GM12878 (cell line): Measurements from ENCODE around the gene NT5C. TPM values are rescaled to one million over a fixed set of nuclear protein-coding genes. Genes with fewer than 3 reads are reported as not detected.

Experiments
- BHLHE40 ChIP-seq, 2 experiments: fragments of 450-650 bp in 1 of 2; IDR thresholded peaks; 2 replicates each; pipeline ENCODE4 v1.6.1; 2011 to 2017; ENCODE audit warnings: low read depth in 2 of 2, borderline replicate concordance in 1 of 2, improper control_type of control experiment in 1 of 2, low read length in 1 of 2, mild to moderate bottlenecking in 1 of 2
- CHD1 ChIP-seq: IDR thresholded peaks from 2 replicates; pipeline ENCODE4 v1.6.1; 2012; ENCODE audit warnings: low read depth, low read length, improper control_type of control experiment
- CHD2 ChIP-seq: IDR thresholded peaks from 2 replicates; pipeline ENCODE4 v1.6.1; 2011; ENCODE audit warnings: low read depth, low read length, improper control_type of control experiment, borderline replicate concordance
- DPF2 ChIP-seq: fragments of 450-650 bp; IDR thresholded peaks from 2 replicates; pipeline ENCODE4 v1.6.1; 2017; ENCODE audit warnings: mild to moderate bottlenecking
- ESRRA ChIP-seq: IDR thresholded peaks from 2 replicates; pipeline ENCODE4 v1.6.1; 2012; ENCODE audit warnings: mild to moderate bottlenecking, low read length, improper control_type of control experiment
- IKZF1 ChIP-seq: fragments of 450-650 bp; conservative IDR thresholded peaks from 2 replicates; pipeline ENCODE4 v1.6.1; 2017; ENCODE audit warnings: antibody characterized with exemption, mild to moderate bottlenecking
- MTA2 ChIP-seq: fragments of 450-650 bp; IDR thresholded peaks from 2 replicates; pipeline ENCODE4 v1.6.1; 2016; ENCODE audit warnings: low read depth, mild to moderate bottlenecking, moderate library complexity
- NR2C1 ChIP-seq: fragments of 450-650 bp; IDR thresholded peaks from 2 replicates; pipeline ENCODE4 v1.6.1; 2017; ENCODE audit warnings: antibody characterized with exemption, mild to moderate bottlenecking, moderate library complexity
- NR2C2 ChIP-seq: IDR thresholded peaks from 2 replicates; pipeline ENCODE4 v1.6.1; 2011; ENCODE audit warnings: borderline replicate concordance, low read depth; ENCODE audit not compliant: control insufficient read depth, insufficient read length
- NR2F1 ChIP-seq: fragments of 450-650 bp; conservative IDR thresholded peaks from 2 replicates; pipeline ENCODE4 v1.6.1; 2017; ENCODE audit warnings: mild to moderate bottlenecking
- NRF1 ChIP-seq: conservative IDR thresholded peaks from 2 replicates; pipeline ENCODE4 v1.6.1; 2011; ENCODE audit warnings: mild to moderate bottlenecking, low read depth, low read length, improper control_type of control experiment
- PAX8 ChIP-seq: fragments of 450-650 bp; IDR thresholded peaks from 2 replicates; pipeline ENCODE4 v1.6.1; 2017; ENCODE audit warnings: mild to moderate bottlenecking, moderate library complexity
- RBBP5 ChIP-seq: fragments of 200-600 bp; sonication (generic); conservative IDR thresholded peaks from 2 replicates; pipeline ENCODE4 v1.6.1; 2016
- SMAD1 ChIP-seq: fragments of 450-650 bp; IDR thresholded peaks from 2 replicates; pipeline ENCODE4 v1.6.1; 2018; ENCODE audit warnings: mild to moderate bottlenecking, low read depth; ENCODE audit not compliant: partially characterized antibody
- STAT3 ChIP-seq: IDR thresholded peaks from 2 replicates; pipeline ENCODE4 v1.6.1; 2011; ENCODE audit warnings: low read depth, low read length, improper control_type of control experiment
- TARDBP ChIP-seq: IDR thresholded peaks from 2 replicates; pipeline ENCODE4 v1.6.1; 2016; ENCODE audit warnings: borderline replicate concordance
- TCF12 ChIP-seq: IDR thresholded peaks from 2 replicates; pipeline ENCODE4 v1.6.1; 2011; ENCODE audit warnings: low read depth, mild to moderate bottlenecking, low read length
- TCF7 ChIP-seq: IDR thresholded peaks from 2 replicates; pipeline ENCODE4 v1.6.1; 2014; ENCODE audit warnings: antibody characterized with exemption, borderline replicate concordance
- polyA plus RNA-seq, 11 experiments: library from polyadenylated mRNA; depleted of rRNA in 4 of 11; unstranded in 6 of 11; stranded (reverse) in 5 of 11; fragments of >200 nt; fragmentation: Nextera tagmentation in 4 of 11; fragmentation: Illumina TruSeq in 1 of 11; extraction: Ambion mirVana in 4 of 11; extraction: Trizol in 1 of 11; gene quantifications; 1 replicate in 1 of 11; 2 replicates in 10 of 11; pipeline versions ENCODE4 v1.2.1 to v1.2.3, GENCODE V29; 2011 to 2016; ENCODE audit warnings: inconsistent platforms in 2 of 11, missing spikeins in 2 of 11, low read depth in 1 of 11
- total RNA-seq, 4 experiments: library from RNA; depleted of rRNA in 3 of 4; stranded (reverse); fragments of >200 nt in 3 of 4; fragmentation: Illumina TruSeq in 1 of 4; extraction: Trizol in 1 of 4; gene quantifications; 2 replicates each; pipeline versions ENCODE4 v1.2.1 to v1.2.3, GENCODE V29; 2013 to 2021
- TF ChIP-seq, protein P1 (sequence below): fragments of 450-650 bp; IDR thresholded peaks from 2 replicates; pipeline ENCODE4 v1.6.1; 2017; ENCODE audit warnings: antibody characterized with exemption, mild to moderate bottlenecking, moderate library complexity
- TF ChIP-seq, protein P2 (sequence below): fragments of 450-650 bp; IDR thresholded peaks from 2 replicates; pipeline ENCODE4 v1.6.1; 2017; ENCODE audit warnings: mild to moderate bottlenecking, moderate library complexity
- TF ChIP-seq, protein P3 (sequence below): IDR thresholded peaks from 2 replicates; pipeline ENCODE4 v1.6.1; 2012; ENCODE audit warnings: mild to moderate bottlenecking, low read depth, low read length

Gene NT5C
- total and polyA plus RNA-seq, 10 of the 15 experiments (the other 5 are each of a cell fraction or from before 2014, with no cell fraction given): 3.7 to 158 (median 63.9) TPM

DNA sequence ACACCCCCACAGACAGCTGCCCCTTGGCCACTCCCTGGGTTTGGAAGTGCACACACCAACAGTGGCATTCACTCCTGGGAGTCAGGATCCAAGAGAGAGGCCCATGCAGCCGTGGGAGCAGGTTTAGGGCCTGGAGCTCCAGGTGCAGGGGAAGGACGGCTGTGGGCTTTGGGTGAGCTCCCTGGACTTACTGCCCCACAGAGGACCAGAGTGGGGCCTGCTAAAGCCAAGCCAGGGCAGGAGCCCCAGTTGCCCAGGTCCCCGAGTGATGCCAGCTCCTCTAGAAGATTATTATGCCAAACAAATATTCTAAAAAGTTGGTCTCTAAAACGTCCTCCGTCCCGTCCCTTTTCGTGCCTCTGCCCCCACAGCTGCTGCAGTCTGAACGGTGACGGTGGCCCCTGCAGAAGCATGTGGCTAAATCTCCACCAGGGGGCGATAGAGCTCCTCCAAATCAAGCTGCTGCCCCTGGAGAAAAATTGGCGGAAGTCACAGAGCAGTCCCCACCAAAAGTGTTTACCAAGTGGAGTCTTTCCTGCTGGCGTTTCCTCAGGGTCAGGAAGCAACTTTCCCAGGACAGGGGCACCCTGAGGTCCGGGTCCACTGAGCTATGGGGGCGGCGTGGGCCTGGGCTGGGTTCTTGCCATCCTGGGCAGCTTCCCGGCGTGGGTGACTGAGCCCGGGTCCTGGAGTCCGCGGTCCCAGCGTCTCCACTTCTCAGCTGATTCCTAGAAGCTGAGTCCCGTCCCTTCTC is 17.6 kb downstream of the NT5C start (continued):
- TF ChIP-seq SMAD1 (no peak), PAX8 (no peak), MTA2 (no peak), TCF12 (0 out of 2 replicates have a peak, but pooled peaks have one; percentile 26), IKZF1 (peak; percentile 88), TARDBP (no peak), NR2F1 (no peak), DPF2 (no peak; the same call in 1 of the 2 replicates), ESRRA (no peak), NR2C1 (no peak), BHLHE40 (IDR thresholded peaks at IDR 0.05; ENCODE audit: borderline replicate concordance in 1 of 2, low read depth in 2 of 2, low read length in 1 of 2) (0 out of 4 replicates have a peak, but pooled peaks of 1 of the 2 experiments have one; percentile 3), NRF1 (no peak), CHD2 (no peak), CHD1 (no peak), RBBP5 (no peak), TCF7 (no peak), NR2C2 (no peak), STAT3 (no peak)
- TF ChIP-seq, protein P1, sequence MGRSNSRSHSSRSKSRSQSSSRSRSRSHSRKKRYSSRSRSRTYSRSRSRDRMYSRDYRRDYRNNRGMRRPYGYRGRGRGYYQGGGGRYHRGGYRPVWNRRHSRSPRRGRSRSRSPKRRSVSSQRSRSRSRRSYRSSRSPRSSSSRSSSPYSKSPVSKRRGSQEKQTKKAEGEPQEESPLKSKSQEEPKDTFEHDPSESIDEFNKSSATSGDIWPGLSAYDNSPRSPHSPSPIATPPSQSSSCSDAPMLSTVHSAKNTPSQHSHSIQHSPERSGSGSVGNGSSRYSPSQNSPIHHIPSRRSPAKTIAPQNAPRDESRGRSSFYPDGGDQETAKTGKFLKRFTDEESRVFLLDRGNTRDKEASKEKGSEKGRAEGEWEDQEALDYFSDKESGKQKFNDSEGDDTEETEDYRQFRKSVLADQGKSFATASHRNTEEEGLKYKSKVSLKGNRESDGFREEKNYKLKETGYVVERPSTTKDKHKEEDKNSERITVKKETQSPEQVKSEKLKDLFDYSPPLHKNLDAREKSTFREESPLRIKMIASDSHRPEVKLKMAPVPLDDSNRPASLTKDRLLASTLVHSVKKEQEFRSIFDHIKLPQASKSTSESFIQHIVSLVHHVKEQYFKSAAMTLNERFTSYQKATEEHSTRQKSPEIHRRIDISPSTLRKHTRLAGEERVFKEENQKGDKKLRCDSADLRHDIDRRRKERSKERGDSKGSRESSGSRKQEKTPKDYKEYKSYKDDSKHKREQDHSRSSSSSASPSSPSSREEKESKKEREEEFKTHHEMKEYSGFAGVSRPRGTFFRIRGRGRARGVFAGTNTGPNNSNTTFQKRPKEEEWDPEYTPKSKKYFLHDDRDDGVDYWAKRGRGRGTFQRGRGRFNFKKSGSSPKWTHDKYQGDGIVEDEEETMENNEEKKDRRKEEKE: no peak
- TF ChIP-seq, protein P2, sequence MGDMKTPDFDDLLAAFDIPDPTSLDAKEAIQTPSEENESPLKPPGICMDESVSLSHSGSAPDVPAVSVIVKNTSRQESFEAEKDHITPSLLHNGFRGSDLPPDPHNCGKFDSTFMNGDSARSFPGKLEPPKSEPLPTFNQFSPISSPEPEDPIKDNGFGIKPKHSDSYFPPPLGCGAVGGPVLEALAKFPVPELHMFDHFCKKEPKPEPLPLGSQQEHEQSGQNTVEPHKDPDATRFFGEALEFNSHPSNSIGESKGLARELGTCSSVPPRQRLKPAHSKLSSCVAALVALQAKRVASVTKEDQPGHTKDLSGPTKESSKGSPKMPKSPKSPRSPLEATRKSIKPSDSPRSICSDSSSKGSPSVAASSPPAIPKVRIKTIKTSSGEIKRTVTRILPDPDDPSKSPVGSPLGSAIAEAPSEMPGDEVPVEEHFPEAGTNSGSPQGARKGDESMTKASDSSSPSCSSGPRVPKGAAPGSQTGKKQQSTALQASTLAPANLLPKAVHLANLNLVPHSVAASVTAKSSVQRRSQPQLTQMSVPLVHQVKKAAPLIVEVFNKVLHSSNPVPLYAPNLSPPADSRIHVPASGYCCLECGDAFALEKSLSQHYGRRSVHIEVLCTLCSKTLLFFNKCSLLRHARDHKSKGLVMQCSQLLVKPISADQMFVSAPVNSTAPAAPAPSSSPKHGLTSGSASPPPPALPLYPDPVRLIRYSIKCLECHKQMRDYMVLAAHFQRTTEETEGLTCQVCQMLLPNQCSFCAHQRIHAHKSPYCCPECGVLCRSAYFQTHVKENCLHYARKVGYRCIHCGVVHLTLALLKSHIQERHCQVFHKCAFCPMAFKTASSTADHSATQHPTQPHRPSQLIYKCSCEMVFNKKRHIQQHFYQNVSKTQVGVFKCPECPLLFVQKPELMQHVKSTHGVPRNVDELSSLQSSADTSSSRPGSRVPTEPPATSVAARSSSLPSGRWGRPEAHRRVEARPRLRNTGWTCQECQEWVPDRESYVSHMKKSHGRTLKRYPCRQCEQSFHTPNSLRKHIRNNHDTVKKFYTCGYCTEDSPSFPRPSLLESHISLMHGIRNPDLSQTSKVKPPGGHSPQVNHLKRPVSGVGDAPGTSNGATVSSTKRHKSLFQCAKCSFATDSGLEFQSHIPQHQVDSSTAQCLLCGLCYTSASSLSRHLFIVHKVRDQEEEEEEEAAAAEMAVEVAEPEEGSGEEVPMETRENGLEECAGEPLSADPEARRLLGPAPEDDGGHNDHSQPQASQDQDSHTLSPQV: no peak
- TF ChIP-seq, protein P3, sequence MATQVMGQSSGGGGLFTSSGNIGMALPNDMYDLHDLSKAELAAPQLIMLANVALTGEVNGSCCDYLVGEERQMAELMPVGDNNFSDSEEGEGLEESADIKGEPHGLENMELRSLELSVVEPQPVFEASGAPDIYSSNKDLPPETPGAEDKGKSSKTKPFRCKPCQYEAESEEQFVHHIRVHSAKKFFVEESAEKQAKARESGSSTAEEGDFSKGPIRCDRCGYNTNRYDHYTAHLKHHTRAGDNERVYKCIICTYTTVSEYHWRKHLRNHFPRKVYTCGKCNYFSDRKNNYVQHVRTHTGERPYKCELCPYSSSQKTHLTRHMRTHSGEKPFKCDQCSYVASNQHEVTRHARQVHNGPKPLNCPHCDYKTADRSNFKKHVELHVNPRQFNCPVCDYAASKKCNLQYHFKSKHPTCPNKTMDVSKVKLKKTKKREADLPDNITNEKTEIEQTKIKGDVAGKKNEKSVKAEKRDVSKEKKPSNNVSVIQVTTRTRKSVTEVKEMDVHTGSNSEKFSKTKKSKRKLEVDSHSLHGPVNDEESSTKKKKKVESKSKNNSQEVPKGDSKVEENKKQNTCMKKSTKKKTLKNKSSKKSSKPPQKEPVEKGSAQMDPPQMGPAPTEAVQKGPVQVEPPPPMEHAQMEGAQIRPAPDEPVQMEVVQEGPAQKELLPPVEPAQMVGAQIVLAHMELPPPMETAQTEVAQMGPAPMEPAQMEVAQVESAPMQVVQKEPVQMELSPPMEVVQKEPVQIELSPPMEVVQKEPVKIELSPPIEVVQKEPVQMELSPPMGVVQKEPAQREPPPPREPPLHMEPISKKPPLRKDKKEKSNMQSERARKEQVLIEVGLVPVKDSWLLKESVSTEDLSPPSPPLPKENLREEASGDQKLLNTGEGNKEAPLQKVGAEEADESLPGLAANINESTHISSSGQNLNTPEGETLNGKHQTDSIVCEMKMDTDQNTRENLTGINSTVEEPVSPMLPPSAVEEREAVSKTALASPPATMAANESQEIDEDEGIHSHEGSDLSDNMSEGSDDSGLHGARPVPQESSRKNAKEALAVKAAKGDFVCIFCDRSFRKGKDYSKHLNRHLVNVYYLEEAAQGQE: no peak
